ENCODE data around the gene SND1.

The SND1 gene

DNA sequence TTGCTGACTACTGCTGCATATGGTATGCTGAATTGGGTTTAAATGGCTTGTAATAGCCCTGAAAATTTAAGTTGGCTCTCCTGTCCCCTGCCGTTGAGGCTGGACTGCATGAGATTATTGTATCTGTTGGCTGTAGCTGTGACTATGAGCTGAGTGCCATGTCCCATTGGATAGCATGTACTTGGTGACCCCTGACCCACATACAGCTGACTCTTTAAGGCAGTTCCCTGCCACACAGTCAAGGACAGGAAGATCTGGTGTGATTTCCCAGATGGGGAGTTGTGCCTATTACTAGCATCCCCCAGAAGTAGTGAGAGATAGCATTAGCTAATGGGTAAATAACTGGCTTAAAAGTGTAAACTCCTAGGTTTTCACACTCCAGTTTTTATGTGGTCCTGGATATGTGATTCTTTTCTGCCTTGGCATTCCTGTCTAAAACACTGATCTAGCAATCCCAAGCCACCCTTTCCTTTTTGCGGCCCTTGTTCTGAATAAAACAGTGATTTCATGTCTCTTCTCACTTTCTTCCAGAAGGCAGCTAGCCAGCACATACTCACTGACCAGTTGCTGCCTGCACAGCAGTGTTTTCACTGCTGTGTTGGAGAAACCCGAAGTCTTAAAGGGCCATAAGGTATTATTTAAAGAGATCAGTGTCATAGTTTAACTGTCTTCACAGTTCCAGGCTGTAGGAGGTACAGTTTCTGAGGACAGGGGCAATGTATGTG is 343.3 kb downstream of the SND1 start:
- DNase-seq (ENCODE audit: low read depth, low spot score): no peak

DNA sequence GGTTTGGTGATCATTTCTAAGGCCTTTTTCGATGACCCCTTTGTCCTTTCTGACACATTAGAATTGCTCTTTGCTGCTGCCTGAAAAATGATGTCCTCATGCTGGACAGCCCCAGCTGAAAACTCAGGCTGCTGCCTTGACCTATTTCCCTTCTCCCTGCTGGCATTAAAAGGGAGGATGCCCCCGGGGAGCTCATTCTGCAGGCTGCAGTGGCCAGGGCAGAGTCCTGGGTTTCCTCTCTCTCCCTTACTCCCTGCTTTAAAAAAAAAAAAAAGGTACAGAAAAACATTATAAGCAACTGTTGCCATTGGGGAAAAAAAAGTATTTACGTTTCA is 343.9 kb downstream of the SND1 start:
- no peak for DNase-seq (ENCODE audit: low read depth, low spot score)

DNA sequence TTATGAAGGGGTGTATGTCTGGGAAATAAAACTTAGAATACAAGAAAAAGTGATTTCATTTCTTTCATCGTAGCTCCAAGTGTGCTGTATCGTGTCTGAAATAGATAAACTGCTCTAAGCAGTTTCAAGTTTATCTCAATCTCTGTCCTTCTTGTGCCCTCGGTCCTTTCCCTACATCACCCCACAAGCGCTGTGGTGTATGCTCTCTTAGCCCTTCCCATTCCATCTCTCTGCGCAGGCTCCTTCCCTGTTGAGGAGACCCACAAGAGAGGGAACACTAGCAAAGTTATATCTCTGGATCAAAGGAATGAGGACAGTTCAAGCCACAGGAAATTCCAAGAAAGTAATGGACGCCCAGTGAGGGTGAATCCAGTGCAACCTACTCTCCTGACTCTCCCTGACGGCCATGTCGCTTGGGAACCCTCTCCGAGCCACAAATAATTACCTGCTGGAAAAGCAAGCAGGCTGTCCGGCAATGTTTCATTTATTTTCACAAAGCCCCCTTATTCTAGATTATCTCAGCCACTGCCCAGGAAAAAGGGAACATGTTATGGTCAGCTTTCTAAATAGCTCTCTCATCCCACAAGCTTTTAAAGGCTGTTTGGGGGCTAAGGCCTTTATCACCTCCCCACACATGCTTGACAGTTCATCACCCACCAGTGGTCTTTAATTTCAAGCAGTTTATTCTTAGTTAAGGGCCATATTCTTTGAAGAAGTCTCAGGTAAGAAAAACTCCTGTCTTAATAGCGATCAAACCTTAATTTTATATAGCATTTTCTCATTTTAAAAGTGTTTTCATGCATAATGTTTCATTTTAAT is 344.5 kb downstream of the SND1 start:
- no peak for DNase-seq (ENCODE audit: low read depth, low spot score)

DNA sequence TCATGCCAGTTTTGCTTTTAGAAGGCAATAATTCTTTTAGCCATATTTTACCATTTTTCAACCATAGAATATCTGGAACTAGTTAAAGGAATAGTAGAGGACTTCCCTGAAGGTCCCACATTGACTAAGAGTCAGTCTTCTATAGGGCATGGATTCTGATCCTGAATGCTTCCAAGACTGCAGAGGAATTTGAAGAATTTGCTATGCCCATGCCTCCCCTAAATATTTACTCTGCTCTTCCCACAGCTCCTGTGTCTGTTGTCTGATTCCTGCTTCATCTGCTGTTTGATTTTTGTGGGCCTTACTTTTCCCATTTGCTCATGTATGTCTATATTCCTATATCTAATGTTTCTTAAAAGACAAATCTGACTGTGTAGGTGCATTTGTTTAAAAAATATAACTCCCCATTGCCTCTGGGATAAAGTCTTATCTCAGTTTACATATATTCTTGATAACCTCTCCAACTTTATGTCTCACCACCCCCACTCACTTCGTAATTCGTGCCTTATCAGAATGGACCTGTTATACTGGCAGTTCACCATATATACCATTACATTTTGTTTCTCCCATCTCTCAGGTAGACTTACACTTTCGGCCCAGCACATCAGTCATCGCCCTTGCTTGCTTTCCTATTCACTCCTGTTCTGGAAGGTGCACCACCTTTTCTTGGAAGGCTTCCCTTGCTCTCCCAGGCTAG is 345.4 kb downstream of the SND1 start:
- no peak for DNase-seq (ENCODE audit: low read depth, low spot score)

DNA sequence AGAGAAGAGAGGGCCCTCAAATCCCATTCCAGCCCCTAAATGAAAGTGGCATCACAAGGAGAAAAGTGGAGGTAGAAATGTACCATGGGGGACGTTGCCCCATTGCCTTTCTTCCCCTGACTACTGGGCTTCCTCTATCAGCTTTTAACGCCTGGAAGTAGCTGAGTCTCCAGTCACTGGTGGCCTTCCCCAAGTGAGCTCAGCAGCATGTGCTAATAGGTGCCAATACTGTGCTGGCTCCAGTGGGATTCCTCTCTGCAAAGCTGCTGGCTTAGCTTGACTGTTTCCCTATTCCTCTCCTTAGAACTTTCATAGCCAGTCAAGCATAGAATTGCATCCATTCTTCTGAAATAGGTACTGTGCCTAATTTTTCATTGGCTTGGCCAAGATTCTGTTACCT is 346.7 kb downstream of the SND1 start:
- no peak for DNase-seq (ENCODE audit: low read depth, low spot score)

- no peak for DNase-seq (ENCODE audit: low read depth, low spot score)
Observed at GRCh38 chr7:128000048-128000447, 348.1 kb downstream of the SND1 start.

GRCh38 chr7:128000854-128001265 is 348.9 kb downstream of the SND1 start:
- no peak for DNase-seq (ENCODE audit: low read depth, low spot score)

DNA sequence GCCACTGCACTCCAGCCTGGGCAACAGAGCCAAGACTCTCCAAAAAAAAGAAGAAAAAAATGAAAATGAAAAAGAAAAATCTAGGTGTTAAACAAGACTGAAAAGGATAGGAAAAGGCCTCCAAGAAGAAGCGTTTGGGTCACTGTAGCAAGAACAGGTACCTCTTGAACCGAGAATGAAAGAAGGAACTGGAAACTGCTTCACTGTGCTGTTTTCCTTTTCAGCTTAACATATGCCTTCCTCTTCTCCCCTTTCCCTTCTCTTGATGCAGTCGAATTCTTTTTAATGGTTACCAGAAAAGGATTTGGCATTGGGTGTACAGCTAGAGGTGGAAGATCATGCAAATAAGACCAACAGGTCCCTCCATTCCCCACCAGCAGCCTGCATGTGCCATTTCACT is 351.2 kb downstream of the SND1 start:
- DNase-seq (ENCODE audit: low read depth, low spot score): no peak

- no peak for DNase-seq (ENCODE audit: low read depth, low spot score)
Observed at GRCh38 chr7:128003787-128004186, 351.8 kb downstream of the SND1 start.

GRCh38 chr7:128004623-128005022 is 352.6 kb downstream of the SND1 start:
- no peak for DNase-seq (ENCODE audit: low read depth, low spot score)

- DNase-seq (ENCODE audit: low read depth, low spot score): no peak
Observed at GRCh38 chr7:128005117-128005516, 353.1 kb downstream of the SND1 start.

- DNase-seq (ENCODE audit: low read depth, low spot score): no peak
Observed at GRCh38 chr7:128005759-128006159, 353.8 kb downstream of the SND1 start.

- no peak for DNase-seq (ENCODE audit: low read depth, low spot score)
Observed at GRCh38 chr7:128006550-128007302, 354.7 kb downstream of the SND1 start.

GRCh38 chr7:128007303-128007680 is 355.3 kb downstream of the SND1 start:
- no peak for DNase-seq (ENCODE audit: low read depth, low spot score)

DNA sequence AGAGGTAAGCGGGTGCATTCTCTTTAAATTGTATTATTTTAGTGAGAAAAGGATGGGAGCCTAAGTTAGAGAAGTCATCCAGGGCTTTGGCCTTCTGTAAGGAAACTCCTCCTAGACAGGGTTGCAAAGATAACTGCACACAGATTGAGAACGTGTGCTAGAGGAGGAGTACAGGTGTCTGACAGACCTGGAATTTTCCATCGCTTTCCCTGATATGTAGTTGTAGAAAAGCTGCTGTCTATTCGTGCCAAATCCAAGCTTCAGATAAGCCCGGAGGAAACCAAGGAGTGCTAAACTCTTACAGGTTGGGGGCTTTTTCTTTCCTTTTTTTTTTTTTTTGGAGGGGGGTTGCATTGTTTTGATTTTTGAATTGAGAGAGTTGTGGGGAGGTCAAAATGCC is 356.1 kb downstream of the SND1 start:
- DNase-seq (ENCODE audit: low read depth, low spot score): no peak

DNA sequence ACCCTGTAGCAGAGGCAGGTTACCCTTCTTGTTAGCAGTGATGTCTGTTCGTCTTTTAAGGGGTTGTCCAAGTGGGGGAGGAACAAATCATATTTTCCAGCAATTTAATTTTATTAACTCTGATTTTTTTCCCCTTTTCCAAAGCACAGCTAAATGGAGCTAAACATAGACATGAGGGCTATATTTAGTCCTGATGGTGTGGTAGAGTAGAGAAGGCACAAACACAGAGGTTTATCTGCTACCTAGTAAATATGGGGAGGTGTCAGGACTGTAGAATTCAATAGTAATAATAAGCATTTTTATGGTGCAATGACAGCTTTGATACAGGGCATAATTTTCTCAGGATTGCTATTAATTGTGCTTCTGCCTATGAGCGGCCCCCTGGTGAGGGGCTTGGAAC is 356.8 kb downstream of the SND1 start:
- no peak for DNase-seq (ENCODE audit: low read depth, low spot score)

DNA sequence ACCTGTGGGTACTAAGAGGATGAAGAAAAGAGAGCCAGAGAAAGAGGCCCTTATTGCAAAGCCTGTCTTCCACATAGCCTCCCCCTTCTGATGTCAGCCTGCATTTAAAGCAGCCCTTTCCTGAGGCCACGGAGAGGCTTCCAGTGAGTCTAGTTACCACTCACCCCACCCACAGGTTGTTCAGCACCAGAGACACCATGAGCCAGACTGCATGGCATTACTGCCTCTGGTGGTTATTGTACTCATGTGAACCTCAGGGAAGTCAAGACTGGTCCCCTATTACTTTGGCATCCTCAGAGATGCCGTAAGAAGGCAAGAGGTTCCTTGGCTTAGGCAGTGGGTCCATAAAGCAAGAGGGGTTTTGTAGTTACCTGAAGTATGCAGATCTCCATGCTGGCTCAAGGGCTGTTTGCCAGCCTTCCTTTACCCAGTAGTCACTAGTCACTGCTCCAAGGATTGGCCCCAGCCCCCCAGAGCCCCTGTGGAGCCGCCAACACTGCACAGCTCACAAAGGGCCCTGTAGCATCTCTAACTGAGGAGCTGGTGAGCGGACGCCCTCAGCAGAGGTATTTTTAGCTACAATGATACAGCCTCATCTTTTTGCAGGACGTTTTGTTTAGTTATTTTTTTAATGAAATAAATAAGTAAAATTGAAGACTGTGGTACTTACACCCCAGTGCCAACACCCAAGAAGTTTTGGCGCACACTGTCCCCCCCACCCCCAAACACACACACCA is 358.6 kb downstream of the SND1 start:
- no peak for DNase-seq (ENCODE audit: low read depth, low spot score)

GRCh38 chr7:128011131-128011661 is 359.2 kb downstream of the SND1 start:
- no peak for DNase-seq (ENCODE audit: low read depth, low spot score)

DNA sequence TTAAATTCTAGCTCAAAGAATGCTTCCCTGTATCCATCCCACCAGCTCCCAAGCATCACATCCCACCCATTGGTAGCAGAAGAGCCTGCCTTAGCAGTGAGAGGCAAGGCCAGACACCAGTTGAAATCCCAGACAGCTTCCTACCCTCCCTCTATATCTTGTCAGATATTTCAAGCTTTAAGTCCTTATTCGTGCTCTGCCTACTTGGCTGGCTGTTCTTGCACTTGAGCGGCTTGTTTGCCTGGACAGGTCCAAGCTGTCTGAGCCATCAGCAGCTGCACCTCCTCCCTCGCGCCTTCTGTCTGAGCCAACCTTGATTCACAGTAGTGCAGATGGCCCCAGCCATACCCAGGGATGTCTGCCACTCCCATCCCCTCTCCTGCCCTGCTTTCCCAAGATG is 362.8 kb downstream of the SND1 start:
- no peak for DNase-seq (ENCODE audit: low read depth, low spot score)

DNA sequence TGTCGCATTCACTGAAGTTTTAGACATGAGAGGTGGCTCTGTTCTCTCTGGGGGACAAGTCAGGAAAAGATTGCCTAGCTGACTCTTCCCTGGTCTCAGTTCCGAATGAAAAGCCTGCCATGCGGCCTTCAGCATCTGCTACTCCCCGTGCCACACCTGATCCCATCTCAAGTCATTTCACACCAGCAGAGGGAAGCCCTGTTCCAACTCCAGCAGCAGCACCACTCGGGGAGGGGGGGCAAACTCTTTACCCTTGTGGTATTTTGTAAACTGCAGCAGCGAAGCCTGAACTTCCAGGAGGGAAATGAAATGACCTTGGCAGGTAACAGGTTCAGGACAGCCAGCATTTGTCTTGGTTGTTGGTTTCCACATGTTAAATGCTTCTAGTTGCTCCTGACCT is 365.5 kb downstream of the SND1 start:
- DNase-seq (ENCODE audit: low read depth, low spot score): no peak

All from activated naive CD8-positive, alpha-beta T cell treated with anti-CD3 and anti-CD28 coated beads, Interleukin-2, amount 50 U/mL, for 16 hours (primary cell).